ENCODE data around the gene ADM2.
A peak's percentile ranks its signal among the peaks of the same experiment; 100 is the strongest.

The ADM2 gene

GRCh38 chr22:50469377-50470305 lies 11.7 kb upstream of the ADM2 start:
- DNase-seq (ENCODE audit: low read depth, low spot score) = peak; percentile 51
- TF ChIP-seq CTCF (IDR thresholded peaks at IDR 0.05; ENCODE audit: low read depth, low read length) = no peak
- no peak overlapping the region for H3K4me3 ChIP-seq (ENCODE audit: low read depth, low read length)
- in situ Hi-C loops (cut with HindIII; ENCODE audit: low sequenced_read_pairs) = no loop called here

DNA sequence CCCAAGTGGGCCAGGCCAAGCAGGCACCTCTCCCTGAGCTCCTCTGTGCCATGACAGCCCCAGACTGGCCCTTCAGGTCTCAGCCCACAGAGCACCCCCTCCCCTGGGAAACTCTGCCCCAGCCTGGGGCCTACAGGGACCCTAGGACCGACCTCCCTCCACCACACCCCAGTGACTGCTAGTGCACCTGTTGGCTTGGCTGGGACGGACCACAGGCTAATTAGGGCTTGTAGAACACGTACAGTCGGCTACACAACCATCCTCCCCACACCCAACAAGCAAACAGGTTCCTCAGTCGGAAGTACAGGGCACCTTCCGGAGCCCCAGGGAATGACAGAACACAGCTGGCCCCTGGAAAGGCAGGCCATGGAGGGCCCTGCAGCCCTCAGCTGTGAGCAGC lies 10.9 kb upstream of the ADM2 start:
- no peak for DNase-seq (ENCODE audit: low read depth, low spot score)
- TF ChIP-seq CTCF (IDR thresholded peaks at IDR 0.05; ENCODE audit: low read depth, low read length) = no peak
- in situ Hi-C loops (cut with HindIII; ENCODE audit: low sequenced_read_pairs) = no loop called here
- H3K4me3 ChIP-seq (ENCODE audit: low read depth, low read length) = no peak overlapping the region

GRCh38 chr22:50471197-50471847 lies 10.0 kb upstream of the ADM2 start:
- H3K4me3 ChIP-seq (ENCODE audit: low read depth, low read length) = no peak overlapping the region
- in situ Hi-C loops (cut with HindIII; ENCODE audit: low sequenced_read_pairs) = no loop called here
- no peak for TF ChIP-seq CTCF (IDR thresholded peaks at IDR 0.05; ENCODE audit: low read depth, low read length)
- DNase-seq (ENCODE audit: low read depth, low spot score) = no peak

DNA sequence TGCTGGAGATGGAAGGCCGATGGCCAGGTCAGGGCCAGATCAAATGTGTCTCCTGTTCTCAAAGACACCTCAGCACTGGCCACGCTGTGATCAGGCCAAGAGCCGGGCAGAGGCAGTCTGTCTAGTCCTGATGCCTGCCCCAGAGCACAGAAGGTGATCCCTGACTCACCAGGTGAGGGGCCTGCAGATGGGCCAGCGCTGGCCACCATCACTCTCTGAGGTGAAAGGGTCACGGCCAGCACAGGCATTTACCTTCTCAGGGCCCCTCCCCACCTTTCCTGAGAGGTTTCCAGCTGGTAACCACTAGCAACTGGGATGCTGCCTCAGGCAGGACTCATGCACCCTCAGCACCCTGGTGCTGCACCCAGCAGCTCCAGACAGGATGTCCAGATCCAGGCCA lies 9.4 kb upstream of the ADM2 start:
- in situ Hi-C loops (cut with HindIII; ENCODE audit: low sequenced_read_pairs) = no loop called here
- H3K4me3 ChIP-seq (ENCODE audit: low read depth, low read length) = no peak overlapping the region
- no peak for TF ChIP-seq CTCF (IDR thresholded peaks at IDR 0.05; ENCODE audit: low read depth, low read length)
- DNase-seq (ENCODE audit: low read depth, low spot score) = no peak

DNA sequence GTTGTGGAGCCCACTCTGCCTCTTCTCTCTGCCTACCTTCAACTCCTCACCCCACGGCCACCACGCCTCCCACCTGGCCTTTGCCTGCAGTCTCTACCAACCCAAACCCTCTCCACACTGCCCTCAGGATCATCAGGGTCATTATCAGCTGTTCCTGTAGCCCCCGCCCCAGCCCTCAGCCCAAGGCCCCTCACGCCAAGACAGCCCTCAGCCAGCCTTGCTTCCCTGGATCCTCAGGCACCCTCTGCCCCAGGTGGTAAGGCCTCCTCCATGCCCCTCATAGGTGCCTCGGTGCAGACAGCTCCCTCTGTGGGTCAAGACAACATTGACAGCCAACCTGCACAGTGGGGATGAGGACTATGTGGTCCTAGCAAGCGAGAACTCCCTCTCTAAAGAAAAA lies 8.3 kb upstream of the ADM2 start:
- peak; percentile 25 for TF ChIP-seq CTCF (IDR thresholded peaks at IDR 0.05; ENCODE audit: low read depth, low read length)
- H3K4me3 ChIP-seq (ENCODE audit: low read depth, low read length) = no peak overlapping the region
- no peak for DNase-seq (ENCODE audit: low read depth, low spot score)
- in situ Hi-C loops (cut with HindIII; ENCODE audit: low sequenced_read_pairs) = no loop called here

GRCh38 chr22:50473855-50474671 lies 7.3 kb upstream of the ADM2 start:
- H3K4me3 ChIP-seq (ENCODE audit: low read depth, low read length) = peak overlapping the region; percentile 57
- no peak for TF ChIP-seq CTCF (IDR thresholded peaks at IDR 0.05; ENCODE audit: low read depth, low read length)
- DNase-seq (ENCODE audit: low read depth, low spot score) = peak; percentile 49
- in situ Hi-C loops (cut with HindIII; ENCODE audit: low sequenced_read_pairs) = no loop called here
